ENCODE results near the gene MRPL12. TPM values are rescaled to one million over a fixed set of nuclear protein-coding genes. Genes with fewer than 3 reads are reported as not detected.
"Not testable (repeated sequence)": the region's sequence is repeated elsewhere in the genome, so short reads cannot be mapped to it uniquely, and the experiment has no call there.

Gene MRPL12
- total and polyA plus RNA-seq, 9 of the 15 experiments (the other 6 are each of a cell fraction or from before 2014, with no cell fraction given) = 0.94 to 338 (median 100) TPM

GRCh38 chr17:81739593-81739992 lies 36.4 kb downstream of the MRPL12 start:
- H3K36me3 ChIP-seq (ENCODE audit: control insufficient read depth, insufficient read depth, low read length); H3K9me1 ChIP-seq (ENCODE audit: control insufficient read depth, insufficient read depth, low read length); FAIRE-seq; DNase-seq (ENCODE audit: extremely low read depth in 1 of 4, low spot score in 3 of 4); H3K4me3 ChIP-seq; H3K4me2 ChIP-seq (ENCODE audit: insufficient read depth, low read length); CTCF ChIA-PET (ENCODE audit: low intra/inter-chr PET ratio); H3K79me2 ChIP-seq (ENCODE audit: control insufficient read depth, insufficient read depth, low read length); H4K20me1 ChIP-seq (replicated peaks; ENCODE audit: control insufficient read depth, insufficient read depth, low read length); ATAC-seq; H2AFZ ChIP-seq (ENCODE audit: low read depth, low read length); intact Hi-C loops (cut with micrococcal nuclease); H3K9me3 ChIP-seq (replicated peaks; ENCODE audit: control insufficient read depth, insufficient read depth, low read depth, low read length); H3K27ac ChIP-seq (ENCODE audit: extremely low read depth, low read depth, low read length); BruUV-seq (replicated peaks); H3K27me3 ChIP-seq (ENCODE audit: control insufficient read depth in 2 of 2, insufficient read depth in 2 of 2, low read length in 2 of 2); H3K9ac ChIP-seq (ENCODE audit: insufficient read depth in 1 of 2, low read depth in 2 of 2, low read length in 2 of 2): not testable (repeated sequence)
- POLR2A ChIA-PET = interaction anchor here (0.7 to 1.1 kb wide), 3 partner anchors 14 to 21 kb away, joined by 3 to 4 read pairs (median 3); no protein-coding TSS in a partner anchor
- TF ChIP-seq CBFA2T3 (IDR thresholded peaks at IDR 0.05) (peak; percentile 58), BCOR (IDR thresholded peaks at IDR 0.05) (peak; percentile 73), CBFA2T2 (conservative IDR thresholded peaks at IDR 0.05) (peak; percentile 28; the same call in 1 of the 2 replicates), ZNF121 (CRISPR knock-in tag; conservative IDR thresholded peaks at IDR 0.05) (peak; percentile 95), NFIC (IDR thresholded peaks at IDR 0.05) (peak; percentile 80)
- H3K4me1 ChIP-seq (replicated peaks in 1 of 2; ENCODE audit: control insufficient read depth in 2 of 2, insufficient read depth in 2 of 2, low read length in 2 of 2) = peaks cover 25 to 52% of the 10 kb centered on the region in 2 experiments
- 25% methylated on average over 8 of the region's 8 CpGs for WGBS (ENCODE audit: insufficient coverage, low coverage, missing lambda C conversion rate)
- in situ Hi-C loops (cut with MboI) = loop anchor here (5.0 kb wide), 1 partner anchor 68 kb away; no protein-coding TSS in a partner anchor

GRCh38 chr17:81740395-81740961 lies 37.3 kb downstream of the MRPL12 start:
- H3K4me3 ChIP-seq = no peak overlapping the region
- H3K36me3 ChIP-seq (ENCODE audit: control insufficient read depth, insufficient read depth, low read length) = no peaks in the 10 kb centered on the region
- peak; percentile 73 for ATAC-seq
- intact Hi-C loops (cut with micrococcal nuclease) (no loop called here), in situ Hi-C loops (cut with MboI) (no loop called here)
- H3K4me2 ChIP-seq (ENCODE audit: insufficient read depth, low read length) = peak overlapping the region; percentile 29
- H3K27ac ChIP-seq (ENCODE audit: extremely low read depth, low read depth, low read length) = peak overlapping the region; percentile 36; the same call in 2 of the 3 replicates
- no peaks in the 10 kb centered on the region for H3K9me3 ChIP-seq (replicated peaks; ENCODE audit: control insufficient read depth, insufficient read depth, low read depth, low read length)
- BruUV-seq (replicated peaks) = no TSS peak
- peak in 3 of 4 experiments; percentile 41 to 83 (median 68) for DNase-seq (ENCODE audit: extremely low read depth in 1 of 4, low spot score in 3 of 4)
- no peaks in the 10 kb centered on the region for H3K79me2 ChIP-seq (ENCODE audit: control insufficient read depth, insufficient read depth, low read length)
- H3K27me3 ChIP-seq (ENCODE audit: control insufficient read depth in 2 of 2, insufficient read depth in 2 of 2, low read length in 2 of 2) = no peaks in the 10 kb centered on the region
- peaks cover 22 to 43% of the 10 kb centered on the region in 2 experiments for H3K4me1 ChIP-seq (replicated peaks in 1 of 2; ENCODE audit: control insufficient read depth in 2 of 2, insufficient read depth in 2 of 2, low read length in 2 of 2)
- ChIA-PET CTCF (ENCODE audit: low intra/inter-chr PET ratio) (no interaction called here), POLR2A (interaction anchor here (0.6 to 1.4 kb wide), 5 partner anchors 10 to 94 kb away, joined by 3 to 7 read pairs (median 3); partner anchors contain the start of gene PPP1R27)
- H3K9me1 ChIP-seq (ENCODE audit: control insufficient read depth, insufficient read depth, low read length) = no peaks in the 10 kb centered on the region
- peak overlapping the region in 1 of 2 experiments; percentile 75; a peak in 3 of 4 replicates for H3K9ac ChIP-seq (ENCODE audit: insufficient read depth in 1 of 2, low read depth in 2 of 2, low read length in 2 of 2)
- no peaks in the 10 kb centered on the region for H4K20me1 ChIP-seq (replicated peaks; ENCODE audit: control insufficient read depth, insufficient read depth, low read length)
- 8% methylated on average over 18 of the region's 28 CpGs for WGBS (ENCODE audit: insufficient coverage, low coverage, missing lambda C conversion rate)
- H2AFZ ChIP-seq (ENCODE audit: low read depth, low read length) = peak overlapping the region; percentile 72
- FAIRE-seq = peak; percentile 81
- TF ChIP-seq PKNOX1 (IDR thresholded peaks at IDR 0.05) (0 out of 2 replicates have a peak, but pooled peaks have one; percentile 16), BCOR (IDR thresholded peaks at IDR 0.05) (peak; percentile 58; the same call in 1 of the 2 replicates), PRMT5 (CRISPR knock-in tag; IDR thresholded peaks at IDR 0.05) (no peak), ELF1 (tag; IDR thresholded peaks at IDR 0.05) (no peak), ZNF3 (CRISPR knock-in tag; IDR thresholded peaks at IDR 0.05) (no peak), RBM39 (optimal IDR thresholded peaks at IDR 0.05; ENCODE audit: low read depth, low read length) (no peak), DPF2 (IDR thresholded peaks at IDR 0.05) (peak; percentile 61)
- TF ChIP-seq, protein P1, sequence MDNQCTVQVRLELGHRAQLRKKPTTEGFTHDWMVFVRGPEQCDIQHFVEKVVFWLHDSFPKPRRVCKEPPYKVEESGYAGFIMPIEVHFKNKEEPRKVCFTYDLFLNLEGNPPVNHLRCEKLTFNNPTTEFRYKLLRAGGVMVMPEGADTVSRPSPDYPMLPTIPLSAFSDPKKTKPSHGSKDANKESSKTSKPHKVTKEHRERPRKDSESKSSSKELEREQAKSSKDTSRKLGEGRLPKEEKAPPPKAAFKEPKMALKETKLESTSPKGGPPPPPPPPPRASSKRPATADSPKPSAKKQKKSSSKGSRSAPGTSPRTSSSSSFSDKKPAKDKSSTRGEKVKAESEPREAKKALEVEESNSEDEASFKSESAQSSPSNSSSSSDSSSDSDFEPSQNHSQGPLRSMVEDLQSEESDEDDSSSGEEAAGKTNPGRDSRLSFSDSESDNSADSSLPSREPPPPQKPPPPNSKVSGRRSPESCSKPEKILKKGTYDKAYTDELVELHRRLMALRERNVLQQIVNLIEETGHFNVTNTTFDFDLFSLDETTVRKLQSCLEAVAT (IDR thresholded peaks at IDR 0.05) = no peak
- TF ChIP-seq, protein P2, sequence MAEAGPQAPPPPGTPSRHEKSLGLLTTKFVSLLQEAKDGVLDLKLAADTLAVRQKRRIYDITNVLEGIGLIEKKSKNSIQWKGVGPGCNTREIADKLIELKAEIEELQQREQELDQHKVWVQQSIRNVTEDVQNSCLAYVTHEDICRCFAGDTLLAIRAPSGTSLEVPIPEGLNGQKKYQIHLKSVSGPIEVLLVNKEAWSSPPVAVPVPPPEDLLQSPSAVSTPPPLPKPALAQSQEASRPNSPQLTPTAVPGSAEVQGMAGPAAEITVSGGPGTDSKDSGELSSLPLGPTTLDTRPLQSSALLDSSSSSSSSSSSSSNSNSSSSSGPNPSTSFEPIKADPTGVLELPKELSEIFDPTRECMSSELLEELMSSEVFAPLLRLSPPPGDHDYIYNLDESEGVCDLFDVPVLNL (CRISPR knock-in tag; IDR thresholded peaks at IDR 0.05; ENCODE audit: low read depth) = no peak
